ENCODE measurements around the gene R3HDML. TPM values are rescaled to one million over a fixed set of nuclear protein-coding genes. Genes with fewer than 3 reads are reported as not detected.

The R3HDML gene
- total RNA-seq, 4 donors from 2014 or later, result not detected

DNA sequence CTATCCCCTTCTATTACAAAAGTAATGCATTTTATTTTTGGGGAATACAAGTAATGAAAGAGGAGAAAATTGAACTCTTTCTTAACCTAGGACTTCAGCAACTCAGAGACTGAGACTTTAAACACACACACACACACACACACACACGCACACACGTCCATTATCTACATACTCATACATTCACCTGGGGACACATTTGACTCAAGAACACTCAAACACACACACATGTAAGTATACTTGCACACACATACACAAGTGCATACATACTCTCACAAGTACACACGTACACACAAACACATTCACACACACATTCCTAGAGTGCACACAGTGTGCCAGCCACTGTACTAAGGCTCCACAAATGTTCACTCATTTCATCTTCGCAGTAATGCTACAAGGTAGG is 2.1 kb upstream of the R3HDML start:
- no peak overlapping the region for H3K4me3 ChIP-seq
- no peaks in the 10 kb centered on the region for H3K4me1 ChIP-seq
- intact Hi-C loops (cut with DNase I; ENCODE audit: low total_unique reads), result no loop called here
- no peaks in the 10 kb centered on the region for H3K36me3 ChIP-seq
- ATAC-seq (no peak), DNase-seq (no peak)
- TF ChIP-seq, protein P1, sequence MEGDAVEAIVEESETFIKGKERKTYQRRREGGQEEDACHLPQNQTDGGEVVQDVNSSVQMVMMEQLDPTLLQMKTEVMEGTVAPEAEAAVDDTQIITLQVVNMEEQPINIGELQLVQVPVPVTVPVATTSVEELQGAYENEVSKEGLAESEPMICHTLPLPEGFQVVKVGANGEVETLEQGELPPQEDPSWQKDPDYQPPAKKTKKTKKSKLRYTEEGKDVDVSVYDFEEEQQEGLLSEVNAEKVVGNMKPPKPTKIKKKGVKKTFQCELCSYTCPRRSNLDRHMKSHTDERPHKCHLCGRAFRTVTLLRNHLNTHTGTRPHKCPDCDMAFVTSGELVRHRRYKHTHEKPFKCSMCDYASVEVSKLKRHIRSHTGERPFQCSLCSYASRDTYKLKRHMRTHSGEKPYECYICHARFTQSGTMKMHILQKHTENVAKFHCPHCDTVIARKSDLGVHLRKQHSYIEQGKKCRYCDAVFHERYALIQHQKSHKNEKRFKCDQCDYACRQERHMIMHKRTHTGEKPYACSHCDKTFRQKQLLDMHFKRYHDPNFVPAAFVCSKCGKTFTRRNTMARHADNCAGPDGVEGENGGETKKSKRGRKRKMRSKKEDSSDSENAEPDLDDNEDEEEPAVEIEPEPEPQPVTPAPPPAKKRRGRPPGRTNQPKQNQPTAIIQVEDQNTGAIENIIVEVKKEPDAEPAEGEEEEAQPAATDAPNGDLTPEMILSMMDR (IDR thresholded peaks at IDR 0.05 in 4 of 5, conservative IDR thresholded peaks at IDR 0.05 in 1 of 5), result no peak
- no peak for TF ChIP-seq POLR2A (IDR thresholded peaks at IDR 0.05)
- H3K27ac ChIP-seq, result no peak overlapping the region
- no peaks in the 10 kb centered on the region for H3K9me3 ChIP-seq
- in situ Hi-C loops (cut with MboI; ENCODE audit: low sequenced_read_pairs in 4 of 4), result no loop called here
- peaks cover 0 to 6% (median 5%) of the 10 kb centered on the region in 3 donors for H3K27me3 ChIP-seq

DNA sequence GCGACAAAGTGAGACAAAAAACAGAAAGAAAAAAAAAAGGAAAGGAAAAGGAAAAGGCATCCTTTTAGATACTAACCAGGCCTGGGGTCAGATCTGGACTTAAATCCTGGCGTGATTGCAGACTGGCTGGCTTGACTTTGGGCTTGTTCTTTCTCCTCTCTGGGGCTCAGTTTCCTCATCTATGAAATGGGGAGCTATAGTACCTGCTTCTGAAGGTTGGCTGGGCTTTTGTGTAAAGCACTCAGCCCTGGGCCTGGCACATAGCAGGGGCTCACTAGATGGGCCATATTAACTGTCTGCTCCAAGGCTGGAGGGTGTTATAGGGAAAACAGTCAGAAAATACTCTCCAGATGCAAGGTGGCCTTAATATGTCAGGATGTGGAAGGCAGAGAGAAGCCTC is 1.2 kb upstream of the R3HDML start:
- H3K27ac ChIP-seq, result no peak overlapping the region
- no peak for ATAC-seq
- H3K36me3 ChIP-seq, result no peaks in the 10 kb centered on the region
- intact Hi-C loops (cut with DNase I; ENCODE audit: low total_unique reads), result no loop called here
- TF ChIP-seq, protein P1 (IDR thresholded peaks at IDR 0.05 in 4 of 5, conservative IDR thresholded peaks at IDR 0.05 in 1 of 5), result no peak
- TF ChIP-seq POLR2A (IDR thresholded peaks at IDR 0.05), result no peak
- no peak for DNase-seq
- H3K4me1 ChIP-seq, result no peaks in the 10 kb centered on the region
- in situ Hi-C loops (cut with MboI; ENCODE audit: low sequenced_read_pairs in 4 of 4), result no loop called here
- no peak overlapping the region for H3K4me3 ChIP-seq
- no peaks in the 10 kb centered on the region for H3K9me3 ChIP-seq
- peaks cover 0 to 6% (median 5%) of the 10 kb centered on the region in 3 donors for H3K27me3 ChIP-seq

DNA sequence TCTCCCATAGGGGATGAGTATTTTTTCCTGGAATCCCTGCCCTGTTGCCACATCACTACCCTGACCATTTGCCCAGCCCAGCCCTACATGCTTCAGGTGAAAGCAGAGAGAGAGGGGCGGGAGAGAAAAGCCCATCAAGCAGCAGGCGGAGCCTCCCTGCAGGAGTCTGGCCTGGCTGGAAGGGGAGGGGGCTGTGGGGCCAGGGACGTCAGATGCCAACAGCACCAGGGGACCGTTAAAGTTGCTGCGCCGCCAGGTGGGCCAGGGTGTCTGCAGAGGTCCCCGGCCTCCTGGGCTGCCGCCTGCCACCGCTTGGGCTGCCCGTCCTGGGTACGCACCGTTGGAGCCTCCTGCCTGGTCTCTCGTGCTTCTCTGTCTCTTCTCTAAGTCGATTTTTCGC is 757 bp upstream of the R3HDML start:
- DNase-seq (no peak), ATAC-seq (no peak)
- Histone ChIP-seq H3K27me3 (peaks cover 0 to 6% (median 5%) of the 10 kb centered on the region in 3 donors), H3K27ac (no peak overlapping the region), H3K9me3 (no peaks in the 10 kb centered on the region), H3K4me1 (no peaks in the 10 kb centered on the region), H3K4me3 (no peak overlapping the region), H3K36me3 (no peaks in the 10 kb centered on the region)
- in situ Hi-C loops (cut with MboI; ENCODE audit: low sequenced_read_pairs in 4 of 4) (no loop called here), intact Hi-C loops (cut with DNase I; ENCODE audit: low total_unique reads) (no loop called here)
- TF ChIP-seq, protein P1 (IDR thresholded peaks at IDR 0.05 in 4 of 5, conservative IDR thresholded peaks at IDR 0.05 in 1 of 5), result no peak
- TF ChIP-seq POLR2A (IDR thresholded peaks at IDR 0.05), result no peak

DNA sequence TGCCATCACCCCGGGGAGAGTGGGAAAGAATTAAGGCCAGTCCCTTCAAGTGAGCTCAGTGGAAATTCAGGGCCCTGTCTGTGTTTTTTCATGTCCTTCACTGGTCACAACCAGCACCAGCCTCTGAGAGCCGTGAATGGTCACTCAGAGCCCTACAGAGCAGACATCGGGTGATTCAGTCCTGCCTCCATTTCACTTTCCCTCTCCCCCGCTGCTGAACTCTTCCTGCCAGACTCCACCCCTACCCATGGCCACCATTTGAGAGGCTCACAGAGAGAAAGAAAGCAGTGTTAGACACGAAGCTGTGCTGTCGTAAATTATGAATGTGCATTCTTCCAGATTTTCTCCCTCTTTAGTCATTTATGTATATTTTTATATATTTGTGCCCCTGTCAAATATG is 5.4 kb downstream of the R3HDML start:
- Histone ChIP-seq H3K27me3 (peaks cover 0 to 2% (median 0%) of the 10 kb centered on the region in 3 donors), H3K9me3 (no peaks in the 10 kb centered on the region), H3K4me1 (no peaks in the 10 kb centered on the region), H3K36me3 (no peaks in the 10 kb centered on the region), H3K4me3 (no peak overlapping the region), H3K27ac (no peak overlapping the region)
- ATAC-seq (no peak), DNase-seq (no peak)
- in situ Hi-C loops (cut with MboI; ENCODE audit: low sequenced_read_pairs in 4 of 4), result no loop called here
- intact Hi-C loops (cut with DNase I; ENCODE audit: low total_unique reads), result no loop called here
- TF ChIP-seq, protein P1 (IDR thresholded peaks at IDR 0.05 in 4 of 5, conservative IDR thresholded peaks at IDR 0.05 in 1 of 5), result no peak
- no peak for TF ChIP-seq POLR2A (IDR thresholded peaks at IDR 0.05)

DNA sequence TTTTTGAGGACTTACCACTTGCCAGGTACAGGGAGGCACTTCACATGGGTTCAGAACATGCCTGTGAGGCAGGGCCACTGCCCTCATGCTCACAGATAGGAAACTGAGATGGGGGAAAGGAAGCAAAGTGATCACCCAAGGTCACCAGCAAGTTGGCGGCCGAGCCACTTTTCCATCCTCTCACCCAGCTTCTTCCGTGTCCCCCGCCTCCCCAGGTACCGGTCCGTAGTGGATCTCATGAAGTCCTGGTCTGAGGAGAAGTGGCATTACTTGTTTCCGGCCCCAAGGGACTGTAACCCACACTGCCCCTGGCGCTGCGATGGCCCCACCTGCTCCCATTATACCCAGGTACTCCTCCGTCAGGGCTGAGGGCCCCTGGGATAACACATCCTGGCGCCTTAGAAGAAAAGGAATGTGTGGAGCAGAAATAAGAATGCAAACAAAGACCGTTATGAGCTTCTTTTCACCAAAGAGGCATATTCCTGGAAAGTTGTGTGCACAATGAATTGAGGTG is 6.4 kb downstream of the R3HDML start:
- Histone ChIP-seq H3K4me3 (no peak overlapping the region), H3K9me3 (no peaks in the 10 kb centered on the region), H3K27ac (no peak overlapping the region), H3K4me1 (no peaks in the 10 kb centered on the region), H3K27me3 (no peaks in the 10 kb centered on the region), H3K36me3 (no peaks in the 10 kb centered on the region)
- ATAC-seq (no peak), DNase-seq (no peak)
- intact Hi-C loops (cut with DNase I; ENCODE audit: low total_unique reads), result no loop called here
- in situ Hi-C loops (cut with MboI; ENCODE audit: low sequenced_read_pairs in 4 of 4), result no loop called here
- TF ChIP-seq, protein P1 (IDR thresholded peaks at IDR 0.05 in 4 of 5, conservative IDR thresholded peaks at IDR 0.05 in 1 of 5), result no peak
- TF ChIP-seq POLR2A (IDR thresholded peaks at IDR 0.05), result no peak
